ENCODE results near the gene SKI. TPM values are rescaled to one million over a fixed set of nuclear protein-coding genes. Genes with fewer than 3 reads are reported as not detected.

SKI gene
- total RNA-seq, 3 donors from 2014 or later: 26.8 to 86.6 (median 29.0) TPM

DNA sequence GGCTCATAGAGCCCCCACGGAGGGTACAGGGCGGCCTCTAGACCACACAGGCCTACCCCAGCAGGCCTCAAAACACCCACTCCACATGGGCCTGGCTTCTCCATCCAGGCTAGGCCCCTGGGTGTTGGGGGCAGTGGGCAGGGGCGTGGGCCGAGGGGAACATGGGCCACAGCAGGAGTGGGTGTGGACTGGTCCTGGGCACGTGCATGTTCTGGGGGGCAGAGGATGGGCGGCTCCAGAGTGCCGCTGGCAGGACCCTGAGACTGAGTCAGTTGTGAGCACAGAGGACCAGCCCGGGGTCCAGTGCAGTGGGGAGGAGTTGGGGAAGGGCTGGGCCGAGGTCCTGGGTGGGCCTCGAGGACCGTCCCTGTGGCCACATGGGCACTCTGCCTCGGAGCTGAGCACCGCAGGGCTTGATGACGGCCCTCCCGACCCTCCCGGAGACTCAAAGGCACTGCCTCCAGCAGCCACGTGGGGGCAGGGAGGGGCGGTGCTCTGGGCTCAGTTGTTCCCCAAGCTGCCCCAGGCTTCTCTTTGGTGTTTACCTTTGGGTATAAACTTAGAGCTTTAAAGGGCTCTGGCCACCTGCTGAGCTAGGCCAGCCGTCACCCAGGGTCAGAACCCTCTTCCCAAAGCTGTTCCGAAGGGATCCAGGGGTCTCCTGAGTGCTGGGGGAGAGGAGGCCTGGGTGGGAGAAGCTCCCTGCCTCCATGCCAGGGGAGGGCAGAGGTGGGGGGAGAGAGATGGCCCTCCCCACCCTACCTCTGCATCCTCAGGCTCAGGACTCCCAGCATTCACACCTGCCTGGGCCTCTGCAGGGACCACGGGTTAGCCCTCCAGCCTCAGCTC, 83.3 kb downstream of the SKI start:
- peaks cover 7% of the 10 kb centered on the region for H3K36me3 ChIP-seq (ENCODE audit: low read depth)
- ATAC-seq: peak; percentile 64
- DNase-seq: peak in 2 of 3 donors; percentile 67 to 68
- H3K4me1 ChIP-seq (ENCODE audit: low read depth): peaks cover 35% of the 10 kb centered on the region
- no peak overlapping the region for H3K4me3 ChIP-seq
- intact Hi-C loops (cut with DNase I, micrococcal nuclease): loop anchor here in 1 of 2 donors (10.0 kb wide), 1 partner anchor 107 kb away; no protein-coding TSS in a partner anchor
- H3K9me3 ChIP-seq: no peaks in the 10 kb centered on the region
- TF ChIP-seq, protein P1, sequence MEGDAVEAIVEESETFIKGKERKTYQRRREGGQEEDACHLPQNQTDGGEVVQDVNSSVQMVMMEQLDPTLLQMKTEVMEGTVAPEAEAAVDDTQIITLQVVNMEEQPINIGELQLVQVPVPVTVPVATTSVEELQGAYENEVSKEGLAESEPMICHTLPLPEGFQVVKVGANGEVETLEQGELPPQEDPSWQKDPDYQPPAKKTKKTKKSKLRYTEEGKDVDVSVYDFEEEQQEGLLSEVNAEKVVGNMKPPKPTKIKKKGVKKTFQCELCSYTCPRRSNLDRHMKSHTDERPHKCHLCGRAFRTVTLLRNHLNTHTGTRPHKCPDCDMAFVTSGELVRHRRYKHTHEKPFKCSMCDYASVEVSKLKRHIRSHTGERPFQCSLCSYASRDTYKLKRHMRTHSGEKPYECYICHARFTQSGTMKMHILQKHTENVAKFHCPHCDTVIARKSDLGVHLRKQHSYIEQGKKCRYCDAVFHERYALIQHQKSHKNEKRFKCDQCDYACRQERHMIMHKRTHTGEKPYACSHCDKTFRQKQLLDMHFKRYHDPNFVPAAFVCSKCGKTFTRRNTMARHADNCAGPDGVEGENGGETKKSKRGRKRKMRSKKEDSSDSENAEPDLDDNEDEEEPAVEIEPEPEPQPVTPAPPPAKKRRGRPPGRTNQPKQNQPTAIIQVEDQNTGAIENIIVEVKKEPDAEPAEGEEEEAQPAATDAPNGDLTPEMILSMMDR (IDR thresholded peaks at IDR 0.05): no peak

DNA sequence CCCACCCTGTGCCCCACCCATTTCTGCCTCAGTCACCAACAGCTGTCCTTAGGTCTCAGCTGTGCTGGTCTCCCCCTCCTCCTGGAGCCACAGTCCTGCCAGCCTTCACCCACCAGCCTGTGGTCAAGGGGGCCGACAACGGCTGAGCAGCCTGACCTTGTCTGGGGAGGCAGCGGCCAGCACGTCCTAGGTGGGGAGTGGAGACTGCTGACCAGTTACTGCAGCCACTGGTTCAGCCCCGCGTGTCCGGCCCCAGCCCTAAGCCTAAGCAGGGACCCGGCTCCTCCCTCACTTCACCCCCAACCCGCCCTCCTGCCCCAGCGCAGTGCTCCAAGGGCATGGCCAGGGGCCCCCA, 84.0 kb downstream of the SKI start:
- ATAC-seq: peak; percentile 2
- peaks cover 35% of the 10 kb centered on the region for H3K4me1 ChIP-seq (ENCODE audit: low read depth)
- H3K36me3 ChIP-seq (ENCODE audit: low read depth): peaks cover 3% of the 10 kb centered on the region
- H3K9me3 ChIP-seq: no peaks in the 10 kb centered on the region
- TF ChIP-seq, protein P1 (IDR thresholded peaks at IDR 0.05): no peak
- no peak for DNase-seq
- intact Hi-C loops (cut with DNase I, micrococcal nuclease): loop anchor here in 1 of 2 donors (10.0 kb wide), 1 partner anchor 107 kb away; no protein-coding TSS in a partner anchor
- H3K4me3 ChIP-seq: no peak overlapping the region

DNA sequence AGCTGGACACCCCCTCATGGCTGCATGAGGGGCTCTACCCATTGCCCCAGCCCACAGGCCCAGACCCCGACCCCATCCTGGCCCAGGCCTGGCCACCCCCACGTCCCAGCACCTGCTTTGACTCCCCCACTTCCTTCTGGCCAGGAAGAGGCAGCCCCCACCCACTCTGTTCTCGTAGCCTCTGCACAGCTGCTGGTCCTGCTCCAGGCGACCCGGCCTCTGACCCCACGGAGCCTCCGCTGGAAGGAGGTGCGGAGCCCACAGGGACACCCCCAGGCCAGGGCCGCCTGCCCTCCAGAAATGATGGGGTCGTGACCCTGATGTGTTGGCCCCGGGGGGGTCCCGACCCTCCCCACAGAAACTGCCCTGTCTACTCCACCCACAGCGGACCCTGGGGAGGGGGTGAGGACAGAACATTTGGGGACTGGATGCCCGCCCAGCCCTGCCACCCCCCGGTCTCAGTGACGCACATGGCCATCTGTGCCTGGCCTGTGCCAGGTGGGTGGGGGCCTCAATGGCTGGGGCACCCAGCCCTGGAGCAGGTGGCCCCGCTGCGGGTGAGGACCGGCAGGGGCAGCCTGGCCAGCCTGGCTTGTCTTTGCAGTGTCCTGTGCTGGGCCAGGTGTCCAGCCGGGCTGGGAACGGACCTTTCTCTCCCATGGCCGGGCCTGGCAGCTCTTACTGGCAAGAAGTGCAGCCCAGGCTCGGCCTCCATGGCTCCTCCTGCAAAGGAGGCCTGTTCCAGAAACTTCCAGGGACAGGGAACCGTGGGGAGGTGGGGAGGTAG, 84.6 kb downstream of the SKI start:
- no peaks in the 10 kb centered on the region for H3K36me3 ChIP-seq (ENCODE audit: low read depth)
- TF ChIP-seq, protein P1 (IDR thresholded peaks at IDR 0.05): no peak
- intact Hi-C loops (cut with DNase I, micrococcal nuclease): loop anchor here in 1 of 2 donors (10.0 kb wide), 1 partner anchor 108 kb away; no protein-coding TSS in a partner anchor
- DNase-seq (no peak), ATAC-seq (peak; percentile 2)
- H3K9me3 ChIP-seq: no peaks in the 10 kb centered on the region
- peaks cover 35% of the 10 kb centered on the region for H3K4me1 ChIP-seq (ENCODE audit: low read depth)
- H3K4me3 ChIP-seq: no peak overlapping the region

DNA sequence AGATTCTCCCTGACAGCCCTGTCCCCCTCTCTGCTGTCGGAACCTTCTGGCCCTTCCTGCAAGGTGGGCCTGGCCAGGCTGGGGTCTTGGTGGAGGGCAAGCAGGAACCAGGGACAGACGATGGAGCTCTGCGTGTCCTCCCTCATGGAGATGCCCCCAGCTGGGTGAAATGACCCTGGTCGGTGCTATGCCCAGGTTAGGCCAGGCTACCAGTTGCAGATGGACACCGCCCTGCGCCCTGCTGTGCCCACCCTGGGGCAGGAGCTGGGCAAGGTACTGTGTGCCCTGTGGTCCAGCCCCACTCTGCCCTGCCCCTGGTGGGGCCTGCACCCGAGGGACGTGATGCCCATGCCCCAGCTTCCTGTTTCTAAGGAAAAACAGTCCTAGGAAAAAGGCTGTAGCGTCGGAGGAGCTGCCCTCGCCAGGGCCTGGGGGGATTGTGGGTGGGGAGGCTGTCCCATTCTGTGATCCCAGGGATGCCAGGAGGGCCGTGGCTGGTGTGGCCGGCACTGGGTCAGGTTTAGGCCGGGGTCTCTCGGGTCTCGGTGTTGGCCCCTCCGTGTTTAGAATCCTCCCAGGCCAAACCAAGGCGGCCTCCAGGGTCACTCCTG, 85.6 kb downstream of the SKI start:
- Histone ChIP-seq H3K4me1 (ENCODE audit: low read depth) (peaks cover 35% of the 10 kb centered on the region), H3K36me3 (ENCODE audit: low read depth) (no peaks in the 10 kb centered on the region), H3K4me3 (no peak overlapping the region), H3K9me3 (no peaks in the 10 kb centered on the region)
- ATAC-seq: no peak
- TF ChIP-seq, protein P1 (IDR thresholded peaks at IDR 0.05): no peak
- intact Hi-C loops (cut with DNase I, micrococcal nuclease): loop anchor here in 1 of 2 donors (10.0 kb wide), 1 partner anchor 109 kb away; no protein-coding TSS in a partner anchor
- no peak for DNase-seq

DNA sequence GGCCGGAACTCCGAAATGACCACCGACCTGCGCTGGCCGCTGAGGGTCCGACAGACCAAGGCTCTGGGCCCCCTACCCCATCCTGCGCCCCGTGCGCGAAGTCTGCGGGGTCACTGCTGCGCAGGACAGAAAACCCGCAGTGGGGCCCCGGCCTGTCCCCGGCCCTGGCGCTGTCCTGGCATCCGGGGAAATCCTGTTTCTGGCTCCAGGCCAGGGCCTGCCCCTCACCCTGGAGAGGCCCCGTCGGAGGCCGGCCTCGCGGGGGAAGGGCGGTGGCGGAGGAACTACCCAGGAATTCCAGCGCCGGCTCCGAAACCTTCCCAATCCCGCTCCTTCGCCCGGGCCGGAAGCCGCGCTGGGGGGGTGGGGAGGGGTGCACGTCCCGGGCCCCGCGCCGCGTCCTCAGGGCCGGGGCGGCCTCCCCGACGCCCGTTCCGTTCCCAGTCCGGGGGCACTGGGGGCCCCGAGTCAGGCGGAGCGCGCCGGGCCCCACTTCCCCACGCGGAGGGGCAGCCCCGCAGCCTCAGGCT, 86.2 kb downstream of the SKI start:
- H3K4me1 ChIP-seq (ENCODE audit: low read depth): peaks cover 35% of the 10 kb centered on the region
- TF ChIP-seq, protein P1 (IDR thresholded peaks at IDR 0.05): no peak
- H3K4me3 ChIP-seq: no peak overlapping the region
- ATAC-seq (peak; percentile 11), DNase-seq (peak in 1 of 3 donors; percentile 63)
- no peaks in the 10 kb centered on the region for H3K36me3 ChIP-seq (ENCODE audit: low read depth)
- H3K9me3 ChIP-seq: no peaks in the 10 kb centered on the region
- intact Hi-C loops (cut with DNase I, micrococcal nuclease): loop anchor here in 1 of 2 donors (10.0 kb wide), 1 partner anchor 110 kb away; no protein-coding TSS in a partner anchor

Data from mucosa of descending colon (tissue), 3 donors.